HUES64 (cell line): ENCODE results near the gene RAB28.

ENCODE experiments used
- H3K27ac ChIP-seq: 2 replicates; pipeline ENCODE4 v1.7.0; 2013; ENCODE audit warnings: low read depth, low read length, inconsistent platforms
- H3K27me3 ChIP-seq: 2 replicates; pipeline ENCODE4 v1.6.1; 2013; ENCODE audit warnings: mild to moderate bottlenecking, low read length; ENCODE audit not compliant: insufficient read depth
- H3K36me3 ChIP-seq: 2 replicates; pipeline ENCODE4 v1.6.1; 2013; ENCODE audit warnings: mild to moderate bottlenecking, low read length; ENCODE audit not compliant: insufficient read depth
- H3K4me1 ChIP-seq: 2 replicates; pipeline ENCODE4 v1.6.1; 2013; ENCODE audit warnings: mild to moderate bottlenecking, low read length, moderate library complexity; ENCODE audit not compliant: insufficient read depth
- H3K4me3 ChIP-seq: 2 replicates; pipeline ENCODE4 v1.5.1; 2013; ENCODE audit warnings: mild to moderate bottlenecking, low read length, moderate library complexity
- H3K9ac ChIP-seq: 2 replicates; pipeline ENCODE4 v1.6.1; 2013; ENCODE audit warnings: mild to moderate bottlenecking, low read depth, low read length
- H3K9me3 ChIP-seq: 2 replicates; pipeline ENCODE4 v1.6.1; 2013; ENCODE audit warnings: low read depth, low read length; ENCODE audit not compliant: insufficient read depth
- WGBS: fragments of 150-250, 120-280 bp; methylation state at CpG from one replicate; pipeline ENCODE4 v1.1.7; 2013; ENCODE audit warnings: missing lambda C conversion rate; 5-methylcytosine and 5-hydroxymethylcytosine counted together

RAB28 gene

GRCh38 chr4:13476915-13477314 is 7.2 kb downstream of the RAB28 start:
- Histone ChIP-seq H3K4me1 (peaks cover 8% of the 10 kb centered on the region; the same call in 1 of the 2 replicates), H3K27me3 (no peaks in the 10 kb centered on the region), H3K9ac (no peak overlapping the region), H3K27ac (no peak overlapping the region), H3K9me3 (no peaks in the 10 kb centered on the region), H3K36me3 (peaks cover 44% of the 10 kb centered on the region), H3K4me3 (no peak overlapping the region)
- over 99% methylated on average over 2 of the region's 2 CpGs for WGBS

- H3K27me3 ChIP-seq, result no peaks in the 10 kb centered on the region
- 0 out of 2 replicates have a peak, but pooled peaks cover under 1% of the 10 kb centered on the region for H3K4me1 ChIP-seq
- no peak overlapping the region for H3K4me3 ChIP-seq
- no peaks in the 10 kb centered on the region for H3K9me3 ChIP-seq
- H3K27ac ChIP-seq, result no peak overlapping the region
- peaks cover 44% of the 10 kb centered on the region for H3K36me3 ChIP-seq
- H3K9ac ChIP-seq, result no peak overlapping the region
Measured at GRCh38 chr4:13476152-13476551, 8.0 kb downstream of the RAB28 start.

- H3K27me3 ChIP-seq, result no peaks in the 10 kb centered on the region
- H3K4me1 ChIP-seq, result no peaks in the 10 kb centered on the region
- no peak overlapping the region for H3K9ac ChIP-seq
- 93% methylated on average over 3 of the region's 3 CpGs for WGBS
- H3K27ac ChIP-seq, result no peak overlapping the region
- no peak overlapping the region for H3K4me3 ChIP-seq
- H3K36me3 ChIP-seq, result peaks cover 18% of the 10 kb centered on the region
- no peaks in the 10 kb centered on the region for H3K9me3 ChIP-seq
Measured at GRCh38 chr4:13471400-13471799, 12.7 kb downstream of the RAB28 start.

- no peak overlapping the region for H3K4me3 ChIP-seq
- no peak overlapping the region for H3K27ac ChIP-seq
- no peaks in the 10 kb centered on the region for H3K4me1 ChIP-seq
- no peak overlapping the region for H3K9ac ChIP-seq
- peaks cover 15% of the 10 kb centered on the region for H3K36me3 ChIP-seq
- no peaks in the 10 kb centered on the region for H3K27me3 ChIP-seq
- no peaks in the 10 kb centered on the region for H3K9me3 ChIP-seq
Measured at GRCh38 chr4:13470379-13470778, 13.8 kb downstream of the RAB28 start.

GRCh38 chr4:13464973-13465372 is 19.2 kb downstream of the RAB28 start:
- Histone ChIP-seq H3K4me3 (no peak overlapping the region), H3K27me3 (no peaks in the 10 kb centered on the region), H3K36me3 (no peaks in the 10 kb centered on the region; the same call in 1 of the 2 replicates), H3K9ac (no peak overlapping the region), H3K9me3 (no peaks in the 10 kb centered on the region), H3K27ac (no peak overlapping the region), H3K4me1 (no peaks in the 10 kb centered on the region)
- WGBS, result 100% methylated on average over 3 of the region's 3 CpGs

- Histone ChIP-seq H3K27ac (no peak overlapping the region), H3K27me3 (no peaks in the 10 kb centered on the region), H3K4me3 (no peak overlapping the region)
Measured at GRCh38 chr4:13464543-13464942, 19.6 kb downstream of the RAB28 start.

GRCh38 chr4:13461191-13461905 is 22.8 kb downstream of the RAB28 start:
- Histone ChIP-seq H3K4me1 (no peaks in the 10 kb centered on the region), H3K4me3 (no peak overlapping the region), H3K9ac (no peak overlapping the region), H3K27me3 (no peaks in the 10 kb centered on the region), H3K36me3 (peaks cover 4% of the 10 kb centered on the region; the same call in 1 of the 2 replicates), H3K27ac (no peak overlapping the region), H3K9me3 (no peaks in the 10 kb centered on the region)
- WGBS, result 95% methylated on average over 6 of the region's 6 CpGs

More at GRCh38 chr4:13464543-13464942, 19.6 kb downstream of the RAB28 start:
- Histone ChIP-seq H3K36me3 (no peaks in the 10 kb centered on the region; the same call in 1 of the 2 replicates), H3K9ac (no peak overlapping the region), H3K9me3 (no peaks in the 10 kb centered on the region), H3K4me1 (no peaks in the 10 kb centered on the region)

- Histone ChIP-seq H3K4me3 (no peak overlapping the region), H3K27me3 (no peaks in the 10 kb centered on the region), H3K9me3 (no peaks in the 10 kb centered on the region), H3K4me1 (no peaks in the 10 kb centered on the region), H3K36me3 (peaks cover 13% of the 10 kb centered on the region), H3K27ac (no peak overlapping the region), H3K9ac (no peak overlapping the region)
- WGBS, result 90% methylated on average over 4 of the region's 4 CpGs
Measured at GRCh38 chr4:13455411-13455810, 28.7 kb downstream of the RAB28 start.

GRCh38 chr4:13454786-13455185 is 29.4 kb downstream of the RAB28 start:
- H3K27ac ChIP-seq, result no peak overlapping the region
- H3K9ac ChIP-seq, result no peak overlapping the region
- H3K9me3 ChIP-seq, result no peaks in the 10 kb centered on the region
- H3K27me3 ChIP-seq, result no peaks in the 10 kb centered on the region
- no peak overlapping the region for H3K4me3 ChIP-seq
- H3K36me3 ChIP-seq, result peaks cover 13% of the 10 kb centered on the region
- H3K4me1 ChIP-seq, result no peaks in the 10 kb centered on the region
- 93% methylated on average over 1 of the region's 1 CpG for WGBS

GRCh38 chr4:13452927-13453579 is 31.1 kb downstream of the RAB28 start:
- no peak overlapping the region for H3K9ac ChIP-seq
- no peaks in the 10 kb centered on the region for H3K27me3 ChIP-seq
- WGBS, result 100% methylated on average over 1 of the region's 1 CpG
- no peak overlapping the region for H3K27ac ChIP-seq
- no peak overlapping the region for H3K4me3 ChIP-seq
- H3K36me3 ChIP-seq, result peaks cover 10% of the 10 kb centered on the region
- no peaks in the 10 kb centered on the region for H3K9me3 ChIP-seq
- peaks cover 10% of the 10 kb centered on the region for H3K4me1 ChIP-seq

- WGBS, result 90% methylated on average over 1 of the region's 2 CpGs
- no peaks in the 10 kb centered on the region for H3K27me3 ChIP-seq
Measured at GRCh38 chr4:13449590-13449989, 34.5 kb downstream of the RAB28 start.

More at GRCh38 chr4:13449590-13449989, 34.5 kb downstream of the RAB28 start:
- peaks cover 25% of the 10 kb centered on the region for H3K4me1 ChIP-seq
- H3K9me3 ChIP-seq, result no peaks in the 10 kb centered on the region
- no peak overlapping the region for H3K27ac ChIP-seq
- H3K9ac ChIP-seq, result no peak overlapping the region
- no peak overlapping the region for H3K4me3 ChIP-seq
- no peaks in the 10 kb centered on the region for H3K36me3 ChIP-seq
